Measurements from ENCODE around the gene TEX101. TPM values are rescaled to one million over a fixed set of nuclear protein-coding genes. Genes with fewer than 3 reads are reported as not detected.

Gene TEX101
- total RNA-seq: not detected in 2 replicates

GRCh38 chr19:43414554-43414953 lies at the start of gene TEX101:
TSS of gene TEX101 (plus strand) at chr19:43414890. CDS start at chr19:43415920, 1,030 bp downstream.

GRCh38 chr19:43465468-43466120 lies 50.9 kb downstream of the TEX101 start, which contains the start of gene LYPD3:
TSS of gene LYPD3 (minus strand) at chr19:43465608. CDS start at chr19:43465571, 37 bp downstream.

Other genes with a start within 250 kb of the TEX101 start
- 0.89 and 1.9 TPM in 2 replicates for gene PSG5, start 228.4 kb upstream of the TEX101 start, total RNA-seq
- 0.30 and 11.0 TPM in 2 replicates for gene PSG4, start 209.3 kb upstream of the TEX101 start, total RNA-seq
- gene PSG9, start 145.4 kb upstream of the TEX101 start, total RNA-seq: not detected in 2 replicates
- not detected in 2 replicates for gene CD177, start 61.2 kb upstream of the TEX101 start, total RNA-seq
- 0.09 TPM in 1 of 2 replicates, not detected in the other for gene LYPD3, start 50.7 kb downstream of the TEX101 start, total RNA-seq
- gene PHLDB3, start 89.9 kb downstream of the TEX101 start, total RNA-seq: 14.7 and 21.1 TPM in 2 replicates
- 49.8 and 63.5 TPM in 2 replicates for gene ETHE1, start 112.3 kb downstream of the TEX101 start, total RNA-seq
- 0.09 and 0.30 TPM in 2 replicates for gene ZNF575, start 118.3 kb downstream of the TEX101 start, total RNA-seq
- gene XRCC1, start 160.6 kb downstream of the TEX101 start, total RNA-seq: 10.8 and 11.9 TPM in 2 replicates
- 0.30 and 0.69 TPM in 2 replicates for gene PINLYP, start 160.9 kb downstream of the TEX101 start, total RNA-seq
- 24.9 and 34.3 TPM in 2 replicates for gene IRGQ, start 181.2 kb downstream of the TEX101 start, total RNA-seq
- 7.7 and 10.9 TPM in 2 replicates for gene ZNF576, start 181.7 kb downstream of the TEX101 start, total RNA-seq
- gene SRRM5, start 197.2 kb downstream of the TEX101 start, total RNA-seq: 0.05 TPM in 1 of 2 replicates, not detected in the other
- gene ZNF428, start 204.7 kb downstream of the TEX101 start, total RNA-seq: 21.3 and 48.1 TPM in 2 replicates
- gene CADM4, start 225.0 kb downstream of the TEX101 start, total RNA-seq: 1.8 and 3.8 TPM in 2 replicates

Measured in smooth muscle cell of the umbilical artery (primary cell).